MM.1S (cell line): ENCODE results near the gene CREB3L4.

ENCODE experiments used
- DNase-seq: peaks from one replicate; pipeline ENCODE4 v3.0.0-alpha.2; 2015
- H2AFZ ChIP-seq: fragments of 300-600 bp; sonication (generic); 2 replicates; pipeline ENCODE4 v1.6.0; 2016; ENCODE audit warnings: antibody characterized with exemption, low read length
- H3F3A ChIP-seq: fragments of 300-600 bp; sonication (generic); 2 replicates; pipeline ENCODE4 v1.6.1; 2016; ENCODE audit warnings: mild to moderate bottlenecking, antibody characterized with exemption, low read length, moderate library complexity, mixed read lengths; ENCODE audit not compliant: insufficient read depth
- H3K27ac ChIP-seq: fragments of 300-600 bp; sonication (generic); 2 replicates; pipeline ENCODE4 v1.5.1; 2016; ENCODE audit warnings: mild to moderate bottlenecking, low read length
- H3K27me3 ChIP-seq: fragments of 300-600 bp; sonication (generic); replicated peaks from 2 replicates; pipeline ENCODE4 v1.6.0; 2016; ENCODE audit warnings: low read length; ENCODE audit not compliant: insufficient read depth
- H3K36me3 ChIP-seq: fragments of 300-600 bp; sonication (generic); replicated peaks from 2 replicates; pipeline ENCODE4 v1.6.1; 2016; ENCODE audit warnings: mild to moderate bottlenecking, low read length, mixed read lengths; ENCODE audit not compliant: insufficient read depth
- H3K4me1 ChIP-seq: fragments of 300-600 bp; sonication (generic); 2 replicates; pipeline ENCODE4 v1.6.1; 2016; ENCODE audit warnings: low read length, mixed read lengths
- H3K4me2 ChIP-seq: fragments of 300-600 bp; sonication (generic); 2 replicates; pipeline ENCODE4 v1.6.0; 2016; ENCODE audit warnings: low read depth, low read length
- H3K4me3 ChIP-seq: fragments of 300-600 bp; sonication (generic); 2 replicates; pipeline ENCODE4 v1.5.1; 2016; ENCODE audit warnings: low read length, mixed read lengths
- H3K79me2 ChIP-seq: fragments of 300-600 bp; sonication (generic); 2 replicates; pipeline ENCODE4 v1.6.1; 2016; ENCODE audit warnings: mixed run types, low read length, mixed read lengths
- H3K9ac ChIP-seq: fragments of 300-600 bp; sonication (generic); 2 replicates; pipeline ENCODE4 v1.6.1; 2016; ENCODE audit warnings: low read length, mixed read lengths
- H3K9me2 ChIP-seq: fragments of 300-600 bp; sonication (generic); replicated peaks from 2 replicates; pipeline ENCODE4 v1.6.1; 2016; ENCODE audit warnings: mild to moderate bottlenecking, low read length, mixed read lengths; ENCODE audit not compliant: insufficient read depth
- H3K9me3 ChIP-seq: fragments of 300-600 bp; sonication (generic); replicated peaks from 2 replicates; pipeline ENCODE4 v1.6.1; 2016; ENCODE audit warnings: mild to moderate bottlenecking, low read length, mixed read lengths; ENCODE audit not compliant: insufficient read depth
- H4K20me1 ChIP-seq: fragments of 300-600 bp; sonication (generic); 2 replicates; pipeline ENCODE4 v1.6.1; 2016; ENCODE audit warnings: mild to moderate bottlenecking, low read length, moderate library complexity, mixed read lengths; ENCODE audit not compliant: insufficient read depth
- CTCF ChIP-seq: fragments of 300-600 bp; sonication (generic); IDR thresholded peaks from 2 replicates; pipeline ENCODE4 v1.5.1; 2016; ENCODE audit warnings: antibody characterized with exemption, low read length, mixed read lengths
- EZH2 ChIP-seq: fragments of 300-600 bp; sonication (generic); optimal IDR thresholded peaks from 2 replicates; pipeline ENCODE3; 2017; ENCODE audit warnings: low read depth, mild to moderate bottlenecking, antibody characterized with exemption, low read length, mixed read lengths
- EZH2phosphoT487 ChIP-seq: fragments of 300-600 bp; sonication (generic); IDR thresholded peaks from 2 replicates; pipeline ENCODE4 v1.6.1; 2018; ENCODE audit warnings: antibody characterized with exemption, low read length

CREB3L4 gene

GRCh38 chr1:154019269-154019668, 51.6 kb downstream of the CREB3L4 start:
- Histone ChIP-seq H3K36me3 (no peaks in the 10 kb centered on the region), H3K4me3 (no peak overlapping the region), H3K9ac (no peak overlapping the region), H3K27ac (no peak overlapping the region), H3K79me2 (no peaks in the 10 kb centered on the region), H3K27me3 (no peaks in the 10 kb centered on the region), H3K9me3 (no peaks in the 10 kb centered on the region), H3K9me2 (no peaks in the 10 kb centered on the region), H3F3A (no peaks in the 10 kb centered on the region), H3K4me2 (no peak overlapping the region), H4K20me1 (no peaks in the 10 kb centered on the region), H3K4me1 (no peaks in the 10 kb centered on the region), H2AFZ (no peak overlapping the region)
- no peak for DNase-seq
- TF ChIP-seq CTCF (no peak), EZH2phosphoT487 (no peak), EZH2 (no peak)

DNA sequence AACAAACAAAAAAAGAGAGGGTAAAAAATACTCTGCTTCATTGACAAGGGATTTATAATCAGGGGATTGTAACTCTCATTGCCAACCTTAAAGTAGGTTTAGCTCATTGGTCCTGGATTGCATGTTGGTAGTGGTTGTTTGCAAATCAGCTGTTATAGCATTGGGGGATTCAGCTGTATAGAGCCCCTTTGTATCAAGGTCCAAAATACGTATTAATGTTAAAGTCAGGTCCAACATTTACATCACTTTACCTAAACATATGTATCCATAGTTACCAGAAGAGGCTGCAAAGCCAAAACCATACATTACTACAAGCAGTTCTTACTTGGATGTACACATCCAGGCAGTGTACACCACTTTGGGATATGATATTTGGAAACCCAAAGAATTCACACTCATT, 52.2 kb downstream of the CREB3L4 start:
- Histone ChIP-seq H3K27me3 (no peaks in the 10 kb centered on the region), H2AFZ (no peak overlapping the region), H3K27ac (no peak overlapping the region), H3K9me2 (no peaks in the 10 kb centered on the region), H3K36me3 (no peaks in the 10 kb centered on the region), H4K20me1 (no peaks in the 10 kb centered on the region), H3K9me3 (no peaks in the 10 kb centered on the region), H3K9ac (no peak overlapping the region), H3K4me2 (no peak overlapping the region), H3F3A (no peaks in the 10 kb centered on the region), H3K79me2 (no peaks in the 10 kb centered on the region), H3K4me3 (no peak overlapping the region), H3K4me1 (no peaks in the 10 kb centered on the region)
- DNase-seq, result no peak
- TF ChIP-seq EZH2phosphoT487 (no peak), CTCF (no peak), EZH2 (no peak)
